PC-3 (cell line): ENCODE measurements around the gene TIMP2.

Experiments
- EZH2 ChIP-seq: fragments of 300-600 bp; sonication (generic); IDR thresholded peaks from one replicate; pipeline ENCODE4 v1.6.1; 2017; ENCODE audit warnings: antibody characterized with exemption, mild to moderate bottlenecking, low read length; ENCODE audit not compliant: unreplicated experiment
- EZH2phosphoT487 ChIP-seq: fragments of 300-600 bp; sonication (generic); IDR thresholded peaks from 2 replicates; pipeline ENCODE4 v1.6.1; 2018; ENCODE audit warnings: mild to moderate bottlenecking, antibody characterized with exemption, low read length, borderline replicate concordance
- TF ChIP-seq, protein P1 (sequence below): fragments of 300-600 bp; sonication (generic); conservative IDR thresholded peaks from 2 replicates; pipeline ENCODE4 v1.5.1; 2017; ENCODE audit warnings: antibody characterized with exemption, low read depth, mild to moderate bottlenecking, low read length

DNA sequence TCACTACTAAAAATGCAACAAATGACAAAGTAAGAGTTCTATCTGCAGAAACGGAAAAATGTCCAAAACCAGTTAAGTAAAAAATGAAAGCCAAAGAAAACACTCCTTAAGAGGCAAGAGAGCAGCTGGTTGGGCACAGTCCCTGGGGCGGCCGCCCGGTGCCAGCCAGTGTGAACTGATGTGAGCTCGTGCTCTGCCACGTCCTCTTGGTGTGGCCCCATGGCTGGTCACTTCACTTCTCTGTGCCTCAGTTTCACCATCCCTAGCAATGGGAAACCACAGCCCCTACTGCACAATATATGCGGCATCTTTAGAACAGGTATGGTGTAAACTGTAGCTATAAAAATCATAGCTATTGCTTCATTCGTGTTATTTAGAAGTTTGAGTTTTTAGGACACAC lies 105.8 kb downstream of the TIMP2 start:
- TF ChIP-seq, protein P1, sequence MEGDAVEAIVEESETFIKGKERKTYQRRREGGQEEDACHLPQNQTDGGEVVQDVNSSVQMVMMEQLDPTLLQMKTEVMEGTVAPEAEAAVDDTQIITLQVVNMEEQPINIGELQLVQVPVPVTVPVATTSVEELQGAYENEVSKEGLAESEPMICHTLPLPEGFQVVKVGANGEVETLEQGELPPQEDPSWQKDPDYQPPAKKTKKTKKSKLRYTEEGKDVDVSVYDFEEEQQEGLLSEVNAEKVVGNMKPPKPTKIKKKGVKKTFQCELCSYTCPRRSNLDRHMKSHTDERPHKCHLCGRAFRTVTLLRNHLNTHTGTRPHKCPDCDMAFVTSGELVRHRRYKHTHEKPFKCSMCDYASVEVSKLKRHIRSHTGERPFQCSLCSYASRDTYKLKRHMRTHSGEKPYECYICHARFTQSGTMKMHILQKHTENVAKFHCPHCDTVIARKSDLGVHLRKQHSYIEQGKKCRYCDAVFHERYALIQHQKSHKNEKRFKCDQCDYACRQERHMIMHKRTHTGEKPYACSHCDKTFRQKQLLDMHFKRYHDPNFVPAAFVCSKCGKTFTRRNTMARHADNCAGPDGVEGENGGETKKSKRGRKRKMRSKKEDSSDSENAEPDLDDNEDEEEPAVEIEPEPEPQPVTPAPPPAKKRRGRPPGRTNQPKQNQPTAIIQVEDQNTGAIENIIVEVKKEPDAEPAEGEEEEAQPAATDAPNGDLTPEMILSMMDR: no peak
- TF ChIP-seq EZH2 (no peak), EZH2phosphoT487 (no peak)
